ENCODE results near the gene ANKS1A. TPM values are rescaled to one million over a fixed set of nuclear protein-coding genes. Genes with fewer than 3 reads are reported as not detected.

Gene ANKS1A
- total RNA-seq, 1 experiment from 2014 or later, result 35.0 TPM

- ChIA-PET CTCF (interaction anchor here (0.9 to 1.5 kb wide), 8 partner anchors 13 to 352 kb away, joined by 3 to 11 read pairs (median 4); no protein-coding TSS in a partner anchor), POLR2A (interaction anchor here (0.6 to 2.7 kb wide), 12 partner anchors 10 to 371 kb away, joined by 3 to 24 read pairs (median 4); partner anchors contain the start of genes BLTP3A, SNRPC and ZNF76)
- peaks cover 15% of the 10 kb centered on the region for H3K36me3 Mint-ChIP-seq
- H3K27me3 Mint-ChIP-seq (ENCODE audit: low read depth), result no peaks in the 10 kb centered on the region
- TF ChIP-seq ZNF138 (CRISPR knock-in tag; conservative IDR thresholded peaks at IDR 0.05), result no peak
- TF ChIP-seq ZNF232 (CRISPR knock-in tag; IDR thresholded peaks at IDR 0.05), result no peak
- no peak for TF ChIP-seq FOXJ3 (CRISPR knock-in tag; IDR thresholded peaks at IDR 0.05; ENCODE audit: borderline replicate concordance)
- TF ChIP-seq FOXP4 (CRISPR knock-in tag; IDR thresholded peaks at IDR 0.05), result no peak
- TF ChIP-seq ZNF263 (CRISPR knock-in tag; IDR thresholded peaks at IDR 0.05; ENCODE audit: low read depth), result no peak
- no peak for TF ChIP-seq SMAD3 (CRISPR knock-in tag; IDR thresholded peaks at IDR 0.05; ENCODE audit: borderline replicate concordance)
- TF ChIP-seq FOXK1 (CRISPR knock-in tag; IDR thresholded peaks at IDR 0.05), result no peak
- ATAC-seq (no peak), DNase-seq (ENCODE audit: low spot score) (no peak)
- peaks cover 3% of the 10 kb centered on the region; the same call in 1 of the 2 replicates for H3K9me3 Mint-ChIP-seq
- H3K4me3 Mint-ChIP-seq, result peak overlapping the region; percentile 100
- H3K4me1 Mint-ChIP-seq, result peaks cover 14% of the 10 kb centered on the region
- H3K27ac Mint-ChIP-seq, result peak overlapping the region; percentile 100
These were observed 570 bp upstream of the ANKS1A start for GRCh38 chr6:34888514-34888856.

GRCh38 chr6:34890533-34890925 lies 1.5 kb downstream of the ANKS1A start:
- no peak for ATAC-seq
- no peak for DNase-seq (ENCODE audit: low spot score)
- CTCF ChIA-PET, result interaction anchor here (1.5 to 1.8 kb wide), 2 partner anchors 96 to 430 kb away, joined by 3 to 5 read pairs; no protein-coding TSS in a partner anchor
- POLR2A ChIA-PET, result no interaction called here
- Mint-ChIP-seq H3K4me3 (peak overlapping the region; percentile 100), H3K27ac (peak overlapping the region; percentile 55; the same call in 1 of the 2 replicates), H3K4me1 (peaks cover 24% of the 10 kb centered on the region), H3K9me3 (no peaks in the 10 kb centered on the region), H3K27me3 (ENCODE audit: low read depth) (no peaks in the 10 kb centered on the region), H3K36me3 (peaks cover 3% of the 10 kb centered on the region; the same call in 1 of the 2 replicates)
- no peak for TF ChIP-seq ATF3 (CRISPR knock-in tag; conservative IDR thresholded peaks at IDR 0.05)
- no peak for TF ChIP-seq GTF2I (CRISPR knock-in tag; conservative IDR thresholded peaks at IDR 0.05)
- no peak for TF ChIP-seq ZNF317 (CRISPR knock-in tag; IDR thresholded peaks at IDR 0.05; ENCODE audit: borderline replicate concordance, low read depth)
- no peak for TF ChIP-seq ZNF219 (CRISPR knock-in tag; IDR thresholded peaks at IDR 0.05; ENCODE audit: borderline replicate concordance)
- no peak for TF ChIP-seq GRHL2 (CRISPR knock-in tag; IDR thresholded peaks at IDR 0.05; ENCODE audit: insufficient replicate concordance, severe bottlenecking)
- TF ChIP-seq ARID4B (CRISPR knock-in tag; IDR thresholded peaks at IDR 0.05; ENCODE audit: borderline replicate concordance), result no peak
- TF ChIP-seq NFE2L1 (CRISPR knock-in tag; IDR thresholded peaks at IDR 0.05), result no peak
- TF ChIP-seq ZMAT4 (CRISPR knock-in tag; IDR thresholded peaks at IDR 0.05), result no peak
- TF ChIP-seq TEAD4 (CRISPR knock-in tag; IDR thresholded peaks at IDR 0.05), result no peak
- no peak for TF ChIP-seq USF1 (CRISPR knock-in tag; IDR thresholded peaks at IDR 0.05)
- TF ChIP-seq CBFB (CRISPR knock-in tag; IDR thresholded peaks at IDR 0.05; ENCODE audit: low read depth), result no peak
- TF ChIP-seq ZNF281 (CRISPR knock-in tag; IDR thresholded peaks at IDR 0.05), result no peak
- no peak for TF ChIP-seq IRF2 (CRISPR knock-in tag; IDR thresholded peaks at IDR 0.05; ENCODE audit: borderline replicate concordance, low read depth)
- no peak for TF ChIP-seq SMAD4 (CRISPR knock-in tag; IDR thresholded peaks at IDR 0.05)
- TF ChIP-seq ZNF512 (CRISPR knock-in tag; IDR thresholded peaks at IDR 0.05; ENCODE audit: borderline replicate concordance), result no peak
- no peak for TF ChIP-seq MAX (CRISPR knock-in tag; IDR thresholded peaks at IDR 0.05)

Data from WTC11 (cell line).